Neural cell (in vitro differentiated cells): ENCODE results near the gene NPFF. TPM values are rescaled to one million over a fixed set of nuclear protein-coding genes. Genes with fewer than 3 reads are reported as not detected.

ENCODE experiments used
- H2AFZ ChIP-seq: fragments of 200-600, 300-800 bp; sonication (generic), shearing (Covaris generic); 2 replicates; pipeline ENCODE4 v1.6.0; 2014; ENCODE audit warnings: low read depth, mild to moderate bottlenecking, antibody characterized with exemption, low read length, moderate library complexity
- H3F3A ChIP-seq: fragments of 200-600 bp; shearing (Covaris generic); 2 replicates; pipeline ENCODE4 v1.6.1; 2016; ENCODE audit warnings: mild to moderate bottlenecking, moderate library complexity, mixed read lengths, antibody characterized with exemption, low read length; ENCODE audit not compliant: insufficient read depth, poor library complexity, severe bottlenecking
- H3K27ac ChIP-seq: fragments of 200-600, 300-800 bp; sonication (generic), shearing (Covaris generic); 2 replicates; pipeline ENCODE4 v1.5.1; 2014; ENCODE audit warnings: mild to moderate bottlenecking, low read length, moderate library complexity
- H3K27me3 ChIP-seq: fragments of 300-800, 200-600 bp; sonication (generic), shearing (Covaris generic); 2 replicates; pipeline ENCODE4 v1.6.0; 2014; ENCODE audit warnings: mild to moderate bottlenecking, low read depth, low read length, moderate library complexity; ENCODE audit not compliant: insufficient read depth
- H3K36me3 ChIP-seq: fragments of 300-800, 200-600 bp; sonication (generic), shearing (Covaris generic); 2 replicates; pipeline ENCODE4 v1.5.1; 2014; ENCODE audit warnings: mild to moderate bottlenecking, antibody characterized with exemption, low read length, moderate library complexity; ENCODE audit not compliant: insufficient read depth
- H3K4me2 ChIP-seq: fragments of 300-800, 200-600 bp; sonication (generic), shearing (Covaris generic); 2 replicates; pipeline ENCODE4 v1.6.0; 2014; ENCODE audit warnings: mild to moderate bottlenecking, low read length
- H3K4me3 ChIP-seq: fragments of 300-800, 200-600 bp; sonication (generic), shearing (Covaris generic); 2 replicates; pipeline ENCODE4 v1.5.1; 2014; ENCODE audit warnings: mild to moderate bottlenecking, low read length, moderate library complexity
- H3K79me2 ChIP-seq: fragments of 200-600 bp; shearing (Covaris generic); replicated peaks from 2 replicates; pipeline ENCODE4 v1.6.0; 2014; ENCODE audit warnings: mild to moderate bottlenecking, low read length, moderate library complexity; ENCODE audit not compliant: insufficient read depth
- H3K9ac ChIP-seq: fragments of 300-800, 200-600 bp; sonication (generic), shearing (Covaris generic); 2 replicates; pipeline ENCODE4 v1.6.1; 2016; ENCODE audit warnings: mild to moderate bottlenecking, low read length, mixed read lengths
- H3K9me2 ChIP-seq: fragments of 200-600 bp; shearing (Covaris generic); 2 replicates; pipeline ENCODE4 v1.6.1; 2016; ENCODE audit warnings: mild to moderate bottlenecking, low read length, mixed read lengths; ENCODE audit not compliant: insufficient read depth
- H3K9me3 ChIP-seq: fragments of 200-600, 300-800 bp; sonication (generic), shearing (Covaris generic); 2 replicates; pipeline ENCODE4 v1.6.1; 2016; ENCODE audit warnings: mild to moderate bottlenecking, mixed run types, low read length, moderate library complexity, mixed read lengths
- H4K20me1 ChIP-seq: fragments of 200-600 bp; shearing (Covaris generic); 2 replicates; pipeline ENCODE4 v1.6.1; 2016; ENCODE audit warnings: mild to moderate bottlenecking, mixed run types; ENCODE audit not compliant: insufficient read depth
- CTCF ChIP-seq: fragments of 450-650 bp; IDR thresholded peaks from 2 replicates; pipeline ENCODE4 v1.5.1; 2014; ENCODE audit warnings: antibody characterized with exemption, mild to moderate bottlenecking, moderate library complexity; ENCODE audit not compliant: poor library complexity, severe bottlenecking
- EP300 ChIP-seq: fragments of 450-650 bp; conservative IDR thresholded peaks from 2 replicates; pipeline ENCODE4 v1.6.1; 2014; ENCODE audit warnings: antibody characterized with exemption, mild to moderate bottlenecking, moderate library complexity; ENCODE audit not compliant: poor library complexity, severe bottlenecking
- EZH2 ChIP-seq: fragments of 200-600, 300-800 bp; shearing (Covaris generic), sonication (generic); IDR thresholded peaks from 2 replicates; pipeline ENCODE4 v1.6.1; 2014; ENCODE audit warnings: antibody characterized with exemption, low read length, borderline replicate concordance, mild to moderate bottlenecking; ENCODE audit not compliant: insufficient read depth, poor library complexity, severe bottlenecking
- MXI1 ChIP-seq: fragments of 450-650 bp; conservative IDR thresholded peaks from 2 replicates; pipeline ENCODE4 v1.6.1; 2014; ENCODE audit warnings: antibody characterized with exemption, mild to moderate bottlenecking; ENCODE audit not compliant: poor library complexity, severe bottlenecking
- POLR2AphosphoS5 ChIP-seq: IDR thresholded peaks from 2 replicates; pipeline ENCODE4 v1.6.1; 2012
- RAD21 ChIP-seq: fragments of 450-650 bp; conservative IDR thresholded peaks from 2 replicates; pipeline ENCODE4 v1.6.1; 2014; ENCODE audit warnings: antibody characterized with exemption, mild to moderate bottlenecking, moderate library complexity
- REST ChIP-seq: IDR thresholded peaks from 2 replicates; pipeline ENCODE4 v1.6.1; 2012; ENCODE audit warnings: borderline replicate concordance
- SMC3 ChIP-seq: fragments of 450-650 bp; conservative IDR thresholded peaks from 2 replicates; pipeline ENCODE4 v1.6.1; 2014; ENCODE audit warnings: antibody characterized with exemption, mild to moderate bottlenecking, moderate library complexity; ENCODE audit not compliant: poor library complexity
- TAF1 ChIP-seq: IDR thresholded peaks from 2 replicates; pipeline ENCODE4 v1.6.1; 2012; ENCODE audit warnings: low read depth
- polyA plus RNA-seq: library from polyadenylated mRNA; depleted of rRNA; stranded (reverse); fragments of >200 nt; gene quantifications from 2 replicates; pipeline ENCODE4 v1.2.3, GENCODE V29; 2014

NPFF gene
- polyA plus RNA-seq, 1 donor from 2014 or later, result not detected

DNA sequence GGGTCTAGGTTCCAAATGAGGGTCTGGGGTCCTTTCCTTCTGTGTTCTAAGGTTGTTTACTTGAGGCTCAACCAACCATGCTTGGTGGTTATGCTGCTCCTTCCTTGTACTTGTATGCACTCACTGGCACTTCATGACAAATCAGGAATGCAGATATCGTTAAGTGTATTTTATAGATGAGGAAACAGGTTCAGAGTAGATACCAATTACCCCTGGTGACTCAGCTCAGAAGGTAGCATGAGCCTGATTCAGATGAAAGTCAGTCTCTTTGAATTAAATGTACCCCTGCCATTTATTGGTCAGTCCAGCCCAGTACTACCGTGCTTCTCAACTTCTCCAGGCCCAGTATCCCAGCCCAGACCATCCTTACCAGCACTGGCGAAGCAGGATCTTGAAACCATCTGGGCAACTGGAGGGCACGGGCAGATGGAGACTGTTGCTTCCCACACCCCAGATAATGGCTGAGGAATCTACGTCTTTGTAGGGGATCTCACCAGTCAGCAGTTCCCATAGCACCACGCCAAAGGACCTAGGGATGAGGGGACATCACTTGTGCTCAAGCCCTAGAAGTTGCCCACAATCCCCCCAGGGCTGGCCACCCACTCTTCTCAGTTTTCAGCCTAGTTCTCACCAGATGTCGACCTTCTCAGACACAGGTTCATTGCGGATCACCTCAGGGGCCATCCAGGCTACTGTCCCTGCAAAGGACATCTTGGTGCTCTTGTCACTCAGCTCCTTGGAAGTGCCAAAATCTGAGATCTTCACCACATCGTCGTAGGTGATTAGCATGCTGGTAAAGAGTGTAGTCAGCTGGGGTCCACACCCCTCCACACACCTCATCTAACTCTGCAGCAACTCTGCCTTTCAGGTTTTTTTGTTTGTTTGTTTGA lies 22.4 kb downstream of the NPFF start:
- Histone ChIP-seq H3K9me3 (no peaks in the 10 kb centered on the region), H3K27ac (no peak overlapping the region), H3K4me3 (no peak overlapping the region), H4K20me1 (peaks cover 7% of the 10 kb centered on the region), H3K4me2 (no peak overlapping the region), H2AFZ (no peak overlapping the region), H3K9me2 (no peaks in the 10 kb centered on the region), H3K36me3 (no peaks in the 10 kb centered on the region), H3K9ac (no peak overlapping the region), H3K79me2 (peaks cover 20% of the 10 kb centered on the region), H3F3A (no peaks in the 10 kb centered on the region), H3K27me3 (no peaks in the 10 kb centered on the region)
- no peak for TF ChIP-seq EP300
- TF ChIP-seq MXI1, result no peak
- TF ChIP-seq SMC3, result no peak
- no peak for TF ChIP-seq POLR2AphosphoS5
- TF ChIP-seq TAF1, result no peak
- TF ChIP-seq RAD21, result no peak
- no peak for TF ChIP-seq CTCF

- Histone ChIP-seq H3K79me2 (peaks cover 13% of the 10 kb centered on the region), H3K9me3 (no peaks in the 10 kb centered on the region), H3K27me3 (no peaks in the 10 kb centered on the region), H3K4me3 (no peak overlapping the region), H3K27ac (no peak overlapping the region), H4K20me1 (peaks cover 7% of the 10 kb centered on the region), H3F3A (no peaks in the 10 kb centered on the region), H3K9ac (no peak overlapping the region), H3K9me2 (no peaks in the 10 kb centered on the region), H3K4me2 (no peak overlapping the region), H3K36me3 (no peaks in the 10 kb centered on the region), H2AFZ (no peak overlapping the region)
- TF ChIP-seq SMC3 (no peak), EZH2 (no peak), EP300 (no peak), RAD21 (no peak), REST (no peak), POLR2AphosphoS5 (no peak), TAF1 (no peak), CTCF (no peak), MXI1 (no peak)
These were observed 23.3 kb downstream of the NPFF start for GRCh38 chr12:53483979-53484377.
